Suprapubic skin (tissue), 3 donors: ENCODE results near the gene GSK3B.

ENCODE experiments used
- POLR2AphosphoS5 ChIP-seq, 3 donors: sonication (generic); formaldehyde crosslinking; IDR thresholded peaks; one replicate each; pipeline ENCODE4 v1.6.1; 2017; ENCODE audit warnings: antibody characterized with exemption in 3 of 3
- TF ChIP-seq, protein P1 (sequence below), 2 donors: fragments of 200-600 bp in 1 of 2; fragments of 450-650 bp in 1 of 2; sonication (generic) in 1 of 2; IDR thresholded peaks; one replicate each; pipeline ENCODE4 v1.5.1; 2016 to 2019; ENCODE audit warnings: antibody characterized with exemption in 2 of 2, mild to moderate bottlenecking in 1 of 2, moderate library complexity in 1 of 2

DNA sequence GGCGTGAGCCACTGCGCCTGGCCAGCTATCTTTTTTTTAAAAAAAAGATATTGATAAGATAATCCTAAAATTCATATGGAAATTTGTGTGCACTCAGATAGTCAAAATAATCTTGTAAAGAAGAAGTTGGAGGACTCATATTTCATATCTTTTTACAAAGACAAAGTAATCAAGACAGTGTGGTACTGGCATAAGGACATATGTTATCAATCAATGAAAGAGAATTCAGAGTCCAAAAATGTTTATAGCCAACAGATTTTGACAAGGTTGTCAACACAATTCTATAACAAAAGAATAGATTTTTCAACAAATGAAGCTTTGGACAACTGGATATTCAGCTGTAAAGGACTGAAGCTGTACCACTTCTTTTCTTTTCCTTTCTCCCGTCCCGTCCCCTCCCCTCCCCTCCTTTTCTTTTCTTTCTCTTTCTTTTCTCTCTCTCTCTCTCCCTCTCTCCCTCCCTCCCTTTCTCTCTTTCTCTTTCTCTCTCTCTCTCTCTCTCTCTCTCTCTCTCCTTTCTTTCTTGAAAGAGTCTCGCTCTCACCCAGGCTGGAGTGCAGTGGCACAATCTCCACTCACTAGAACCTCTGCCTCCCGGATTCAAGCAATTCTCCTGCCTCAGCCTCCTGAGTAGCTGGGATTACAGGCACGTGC is 126.8 kb downstream of the GSK3B start:
- TF ChIP-seq, protein P1, sequence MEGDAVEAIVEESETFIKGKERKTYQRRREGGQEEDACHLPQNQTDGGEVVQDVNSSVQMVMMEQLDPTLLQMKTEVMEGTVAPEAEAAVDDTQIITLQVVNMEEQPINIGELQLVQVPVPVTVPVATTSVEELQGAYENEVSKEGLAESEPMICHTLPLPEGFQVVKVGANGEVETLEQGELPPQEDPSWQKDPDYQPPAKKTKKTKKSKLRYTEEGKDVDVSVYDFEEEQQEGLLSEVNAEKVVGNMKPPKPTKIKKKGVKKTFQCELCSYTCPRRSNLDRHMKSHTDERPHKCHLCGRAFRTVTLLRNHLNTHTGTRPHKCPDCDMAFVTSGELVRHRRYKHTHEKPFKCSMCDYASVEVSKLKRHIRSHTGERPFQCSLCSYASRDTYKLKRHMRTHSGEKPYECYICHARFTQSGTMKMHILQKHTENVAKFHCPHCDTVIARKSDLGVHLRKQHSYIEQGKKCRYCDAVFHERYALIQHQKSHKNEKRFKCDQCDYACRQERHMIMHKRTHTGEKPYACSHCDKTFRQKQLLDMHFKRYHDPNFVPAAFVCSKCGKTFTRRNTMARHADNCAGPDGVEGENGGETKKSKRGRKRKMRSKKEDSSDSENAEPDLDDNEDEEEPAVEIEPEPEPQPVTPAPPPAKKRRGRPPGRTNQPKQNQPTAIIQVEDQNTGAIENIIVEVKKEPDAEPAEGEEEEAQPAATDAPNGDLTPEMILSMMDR (IDR thresholded peaks at IDR 0.05) = no peak
- no peak for TF ChIP-seq POLR2AphosphoS5 (IDR thresholded peaks at IDR 0.05)
